Astrocyte of the cerebellum (primary cell): ENCODE measurements around the gene OCA2.

Experiments
- DNase-seq: peaks from one replicate; pipeline ENCODE4 v3.0.0-alpha.2; 2011; ENCODE audit warnings: low read depth
- H3K4me3 ChIP-seq: 2 replicates; pipeline ENCODE4 v1.5.1; 2011; ENCODE audit warnings: mild to moderate bottlenecking, low read depth, low read length, moderate library complexity
- CTCF ChIP-seq: IDR thresholded peaks from 2 replicates; pipeline ENCODE4 v1.5.1; 2012; ENCODE audit warnings: low read length, low read depth, moderate library complexity, mild to moderate bottlenecking; ENCODE audit errors: missing control alignments
- in situ Hi-C: cut with HindIII; loops from 2 replicates; pipeline ENCODE4 v1.10.0; 2017; ENCODE audit warnings: low sequenced_read_pairs

OCA2 gene

GRCh38 chr15:27932600-27932999 lies 166.5 kb downstream of the OCA2 start:
- in situ Hi-C loops, result no loop called here
- DNase-seq, result no peak
- no peak for TF ChIP-seq CTCF
- H3K4me3 ChIP-seq, result no peak overlapping the region

- H3K4me3 ChIP-seq, result no peak overlapping the region
- in situ Hi-C loops, result no loop called here
- no peak for TF ChIP-seq CTCF
- no peak for DNase-seq
Measured at GRCh38 chr15:27928386-27928785, 170.7 kb downstream of the OCA2 start.

- no peak for DNase-seq
- no peak for TF ChIP-seq CTCF
- in situ Hi-C loops, result no loop called here
Measured at GRCh38 chr15:27912283-27912682, 186.8 kb downstream of the OCA2 start.

GRCh38 chr15:27906802-27907201 lies 192.3 kb downstream of the OCA2 start:
- no peak overlapping the region for H3K4me3 ChIP-seq
- no peak for TF ChIP-seq CTCF
- DNase-seq, result no peak
- in situ Hi-C loops, result no loop called here

More at GRCh38 chr15:27912283-27912682, 186.8 kb downstream of the OCA2 start:
- H3K4me3 ChIP-seq, result no peak overlapping the region

GRCh38 chr15:27903405-27903804 lies 195.7 kb downstream of the OCA2 start:
- no peak overlapping the region for H3K4me3 ChIP-seq
- DNase-seq, result no peak
- TF ChIP-seq CTCF, result no peak
- in situ Hi-C loops, result no loop called here

- in situ Hi-C loops, result no loop called here
- TF ChIP-seq CTCF, result no peak
- no peak for DNase-seq
- H3K4me3 ChIP-seq, result no peak overlapping the region
Measured at GRCh38 chr15:27902680-27903385, 196.3 kb downstream of the OCA2 start.
